NT2/D1 (cell line): Measurements from ENCODE around the gene PDE5A.

ENCODE experiments used
- DNase-seq: peaks from one replicate; pipeline ENCODE4 v3.0.0-alpha.2; 2011; ENCODE audit warnings: low read depth, low spot score
- H3K27me3 ChIP-seq: 2 replicates; pipeline ENCODE4 v1.6.0; 2011; ENCODE audit warnings: mild to moderate bottlenecking; ENCODE audit not compliant: insufficient read length, insufficient read depth
- H3K36me3 ChIP-seq: 2 replicates; pipeline ENCODE4 v1.6.1; 2011; ENCODE audit warnings: mild to moderate bottlenecking, low read length, mixed read lengths; ENCODE audit not compliant: insufficient read depth, insufficient read length
- H3K4me1 ChIP-seq: 2 replicates; pipeline ENCODE4 v1.5.1; 2011; ENCODE audit not compliant: insufficient read depth, insufficient read length
- H3K4me3 ChIP-seq: 2 replicates; pipeline ENCODE4 v1.5.1; 2011; ENCODE audit warnings: low read depth; ENCODE audit not compliant: insufficient read length
- H3K9ac ChIP-seq: 2 replicates; pipeline ENCODE4 v1.6.0; 2011; ENCODE audit warnings: low read depth; ENCODE audit not compliant: insufficient read length
- H3K9me3 ChIP-seq: 2 replicates; pipeline ENCODE4 v1.5.1; 2011; ENCODE audit warnings: mild to moderate bottlenecking, low read length; ENCODE audit not compliant: insufficient read depth
- SUZ12 ChIP-seq: IDR thresholded peaks from 2 replicates; pipeline ENCODE4 v1.6.1; 2011; ENCODE audit not compliant: insufficient read length, insufficient read depth; ENCODE audit errors: extremely low read depth
- YY1 ChIP-seq: IDR thresholded peaks from 2 replicates; pipeline ENCODE4 v1.6.1; 2011; ENCODE audit not compliant: insufficient read length, insufficient read depth
- ZNF274 ChIP-seq: IDR thresholded peaks from 2 replicates; pipeline ENCODE4 v1.6.1; 2011; ENCODE audit warnings: mild to moderate bottlenecking, low read depth, low read length

PDE5A gene

GRCh38 chr4:119657111-119657611, 28.6 kb upstream of the PDE5A start:
- no peak overlapping the region for H3K9ac ChIP-seq
- no peaks in the 10 kb centered on the region for H3K9me3 ChIP-seq
- H3K4me1 ChIP-seq: no peaks in the 10 kb centered on the region
- no peak overlapping the region for H3K4me3 ChIP-seq
- TF ChIP-seq YY1 (no peak), ZNF274 (no peak), SUZ12 (no peak)
- no peak for DNase-seq
- no peaks in the 10 kb centered on the region for H3K27me3 ChIP-seq
- no peaks in the 10 kb centered on the region for H3K36me3 ChIP-seq

- H3K4me1 ChIP-seq: no peaks in the 10 kb centered on the region
- H3K9ac ChIP-seq: no peak overlapping the region
- H3K36me3 ChIP-seq: no peaks in the 10 kb centered on the region
These were observed 27.7 kb upstream of the PDE5A start for GRCh38 chr4:119656342-119656741.

GRCh38 chr4:119655111-119655837, 26.7 kb upstream of the PDE5A start:
- H3K4me1 ChIP-seq: no peaks in the 10 kb centered on the region
- no peak for TF ChIP-seq YY1
- TF ChIP-seq ZNF274: no peak
- no peak for TF ChIP-seq SUZ12
- H3K27me3 ChIP-seq: no peaks in the 10 kb centered on the region
- no peak overlapping the region for H3K4me3 ChIP-seq
- no peak overlapping the region for H3K9ac ChIP-seq
- DNase-seq: no peak
- no peaks in the 10 kb centered on the region for H3K36me3 ChIP-seq
- H3K9me3 ChIP-seq: no peaks in the 10 kb centered on the region

More at GRCh38 chr4:119656342-119656741, 27.7 kb upstream of the PDE5A start:
- Histone ChIP-seq H3K9me3 (no peaks in the 10 kb centered on the region), H3K27me3 (no peaks in the 10 kb centered on the region), H3K4me3 (no peak overlapping the region)
- TF ChIP-seq YY1: no peak
- TF ChIP-seq ZNF274: no peak
- no peak for TF ChIP-seq SUZ12
- DNase-seq: no peak

DNA sequence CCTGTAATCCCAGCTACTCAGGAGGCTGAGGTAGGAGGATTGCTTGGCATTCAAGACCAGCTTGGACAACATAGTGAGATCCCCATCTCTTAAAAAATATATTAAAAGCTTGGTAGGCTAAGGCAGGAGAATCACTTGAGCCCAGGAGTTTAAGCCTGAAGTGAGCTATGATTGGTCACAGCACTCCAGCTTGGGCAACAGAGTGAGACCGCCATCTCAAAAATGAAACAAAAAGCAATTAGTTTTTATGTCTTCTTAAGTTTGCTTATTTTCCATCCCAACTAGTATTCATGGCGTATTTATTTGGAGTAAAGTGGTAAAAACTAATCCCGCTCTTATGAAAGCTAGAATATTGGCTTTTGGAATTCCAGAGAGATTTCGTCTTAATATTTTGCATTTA, 25.4 kb upstream of the PDE5A start:
- no peak overlapping the region for H3K9ac ChIP-seq
- TF ChIP-seq YY1: no peak
- H3K27me3 ChIP-seq: no peaks in the 10 kb centered on the region
- no peaks in the 10 kb centered on the region for H3K4me1 ChIP-seq
- H3K36me3 ChIP-seq: no peaks in the 10 kb centered on the region
- no peak for DNase-seq
- no peaks in the 10 kb centered on the region for H3K9me3 ChIP-seq
- H3K4me3 ChIP-seq: no peak overlapping the region

- Histone ChIP-seq H3K9me3 (no peaks in the 10 kb centered on the region), H3K36me3 (no peaks in the 10 kb centered on the region), H3K9ac (no peak overlapping the region), H3K27me3 (no peaks in the 10 kb centered on the region), H3K4me1 (no peaks in the 10 kb centered on the region), H3K4me3 (no peak overlapping the region)
- no peak for DNase-seq
- TF ChIP-seq ZNF274 (no peak), SUZ12 (no peak), YY1 (no peak)
These were observed 24.4 kb upstream of the PDE5A start for GRCh38 chr4:119652998-119653397.

DNA sequence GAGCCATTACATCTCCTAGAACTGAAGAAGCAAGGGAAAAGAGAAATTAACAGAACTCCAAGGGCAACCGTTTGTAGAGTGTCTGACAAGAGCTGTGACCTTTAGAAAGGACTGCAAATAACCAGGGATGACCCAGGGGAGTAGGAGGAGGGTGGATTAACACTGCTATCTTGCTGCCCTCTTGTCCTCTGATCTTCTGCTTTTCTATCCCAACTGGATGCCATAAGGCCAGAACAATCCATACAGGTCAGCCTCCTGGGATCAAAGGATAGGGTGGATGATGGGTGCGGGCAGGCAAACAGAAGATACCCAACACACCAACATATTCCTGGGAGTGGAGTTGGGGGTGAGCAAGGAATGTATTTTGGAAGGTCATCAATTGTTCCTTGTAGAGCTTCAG, 19.8 kb upstream of the PDE5A start:
- TF ChIP-seq YY1 (no peak), SUZ12 (no peak), ZNF274 (no peak)
- Histone ChIP-seq H3K36me3 (no peaks in the 10 kb centered on the region), H3K27me3 (no peaks in the 10 kb centered on the region), H3K4me3 (no peak overlapping the region), H3K4me1 (no peaks in the 10 kb centered on the region), H3K9ac (no peak overlapping the region), H3K9me3 (no peaks in the 10 kb centered on the region)
- DNase-seq: no peak

GRCh38 chr4:119647558-119647957, 19.0 kb upstream of the PDE5A start:
- no peaks in the 10 kb centered on the region for H3K27me3 ChIP-seq
- no peaks in the 10 kb centered on the region for H3K9me3 ChIP-seq
- DNase-seq: no peak
- no peaks in the 10 kb centered on the region for H3K4me1 ChIP-seq
- TF ChIP-seq SUZ12: no peak
- no peak for TF ChIP-seq ZNF274
- no peak for TF ChIP-seq YY1
- no peak overlapping the region for H3K4me3 ChIP-seq
- H3K9ac ChIP-seq: no peak overlapping the region
- no peaks in the 10 kb centered on the region for H3K36me3 ChIP-seq
